ENCODE results near the gene CACNA1G. TPM values are rescaled to one million over a fixed set of nuclear protein-coding genes. Genes with fewer than 3 reads are reported as not detected.

CACNA1G gene
- total RNA-seq, 2 donors from 2014 or later: 0.84 to 1.1 TPM

DNA sequence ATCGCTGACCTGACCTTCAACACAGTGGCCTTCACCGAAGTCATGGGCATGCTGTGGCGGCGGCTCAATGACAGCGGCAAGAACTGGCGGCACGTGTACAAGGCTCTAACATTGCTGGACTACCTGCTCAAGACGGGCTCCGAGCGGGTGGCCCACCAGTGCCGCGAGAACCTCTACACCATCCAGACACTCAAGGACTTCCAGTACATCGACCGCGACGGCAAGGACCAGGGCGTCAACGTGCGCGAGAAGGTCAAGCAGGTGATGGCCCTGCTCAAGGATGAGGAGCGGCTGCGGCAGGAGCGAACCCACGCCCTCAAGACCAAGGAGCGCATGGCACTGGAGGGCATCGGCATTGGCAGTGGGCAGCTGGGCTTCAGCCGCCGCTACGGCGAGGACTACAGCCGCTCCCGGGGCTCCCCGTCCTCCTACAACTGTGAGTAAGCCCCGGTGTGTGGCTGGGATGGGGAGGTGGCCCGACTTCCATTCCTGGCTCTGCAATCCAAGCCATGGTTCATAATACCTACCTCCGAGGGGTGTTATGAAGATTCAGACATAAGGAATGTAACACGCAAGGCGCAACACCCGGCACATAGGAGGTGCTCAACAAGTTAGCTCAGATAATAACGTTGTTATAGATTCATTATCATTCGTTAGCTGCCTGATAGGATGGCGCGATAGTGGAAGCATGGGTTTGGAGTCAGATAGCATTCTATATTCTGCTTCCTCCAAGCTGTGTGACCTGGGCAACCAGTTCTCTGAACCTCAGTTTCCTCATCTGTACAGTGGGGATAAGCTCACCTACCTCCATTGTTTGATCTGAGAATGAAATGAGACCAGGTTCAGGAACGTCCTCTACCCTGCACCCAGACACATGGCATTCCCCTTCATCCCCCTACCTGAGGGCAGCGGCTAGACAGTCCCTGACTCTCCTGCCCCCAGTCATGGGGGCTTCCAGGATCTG is 23.6 kb upstream of the CACNA1G start:
- no peak for TF ChIP-seq CTCF (conservative IDR thresholded peaks at IDR 0.05)
- Histone ChIP-seq H3K9ac (ENCODE audit: extremely low read depth, low read length, poor library complexity, severe bottlenecking) (no peak overlapping the region), H3K9me3 (ENCODE audit: control insufficient read depth, low read length) (no peaks in the 10 kb centered on the region), H3K27ac (ENCODE audit: low read depth, low read length) (no peak overlapping the region), H3K4me3 (ENCODE audit: low read length) (no peak overlapping the region), H3K36me3 (ENCODE audit: control insufficient read depth, insufficient read depth, low read length) (no peaks in the 10 kb centered on the region), H3K27me3 (ENCODE audit: control insufficient read depth, insufficient read depth, low read length, poor library complexity, severe bottlenecking) (peaks cover 36% of the 10 kb centered on the region), H3K4me1 (ENCODE audit: control insufficient read depth, insufficient read depth, low read length) (peaks cover 3% of the 10 kb centered on the region)
- H3K27ac Mint-ChIP-seq: no peak overlapping the region
- no peak for DNase-seq
- H3K36me3 Mint-ChIP-seq (ENCODE audit: low read depth): no peaks in the 10 kb centered on the region
- no peak overlapping the region for H3K4me3 Mint-ChIP-seq
- H3K9me3 Mint-ChIP-seq: no peaks in the 10 kb centered on the region
- peaks cover 16% of the 10 kb centered on the region for H3K4me1 Mint-ChIP-seq
- H3K27me3 Mint-ChIP-seq (ENCODE audit: insufficient read depth): peaks cover 48% of the 10 kb centered on the region
- 94 to 97% methylated on average over 44 to 45 of the region's 45 CpGs for WGBS, 2 experiments (ENCODE audit: insufficient coverage in 1 of 2, insufficient read length in 1 of 2)

- no peak overlapping the region for H3K9ac ChIP-seq (ENCODE audit: extremely low read depth, low read length, poor library complexity, severe bottlenecking)
- H3K4me1 ChIP-seq (ENCODE audit: control insufficient read depth, insufficient read depth, low read length): peaks cover 6% of the 10 kb centered on the region
- H3K36me3 ChIP-seq (ENCODE audit: control insufficient read depth, insufficient read depth, low read length): no peaks in the 10 kb centered on the region
- H3K4me1 Mint-ChIP-seq: peaks cover 22% of the 10 kb centered on the region
- no peak overlapping the region for H3K27ac ChIP-seq (ENCODE audit: low read depth, low read length)
- H3K9me3 ChIP-seq (ENCODE audit: control insufficient read depth, low read length): no peaks in the 10 kb centered on the region
- H3K27ac Mint-ChIP-seq: no peak overlapping the region
- H3K27me3 Mint-ChIP-seq (ENCODE audit: insufficient read depth): peaks cover 38% of the 10 kb centered on the region
- no peak for DNase-seq
- 92 to 95% methylated on average over 12 to 20 of the region's 20 CpGs for WGBS, 2 experiments (ENCODE audit: insufficient coverage in 1 of 2, insufficient read length in 1 of 2)
- no peak overlapping the region for H3K4me3 Mint-ChIP-seq
- H3K4me3 ChIP-seq (ENCODE audit: low read length): no peak overlapping the region
- no peaks in the 10 kb centered on the region for H3K9me3 Mint-ChIP-seq
- H3K27me3 ChIP-seq (ENCODE audit: control insufficient read depth, insufficient read depth, low read length, poor library complexity, severe bottlenecking): peaks cover 27% of the 10 kb centered on the region
- TF ChIP-seq CTCF (conservative IDR thresholded peaks at IDR 0.05): no peak
- H3K36me3 Mint-ChIP-seq (ENCODE audit: low read depth): no peaks in the 10 kb centered on the region
These were observed 22.6 kb upstream of the CACNA1G start for GRCh38 chr17:50537721-50538548.

DNA sequence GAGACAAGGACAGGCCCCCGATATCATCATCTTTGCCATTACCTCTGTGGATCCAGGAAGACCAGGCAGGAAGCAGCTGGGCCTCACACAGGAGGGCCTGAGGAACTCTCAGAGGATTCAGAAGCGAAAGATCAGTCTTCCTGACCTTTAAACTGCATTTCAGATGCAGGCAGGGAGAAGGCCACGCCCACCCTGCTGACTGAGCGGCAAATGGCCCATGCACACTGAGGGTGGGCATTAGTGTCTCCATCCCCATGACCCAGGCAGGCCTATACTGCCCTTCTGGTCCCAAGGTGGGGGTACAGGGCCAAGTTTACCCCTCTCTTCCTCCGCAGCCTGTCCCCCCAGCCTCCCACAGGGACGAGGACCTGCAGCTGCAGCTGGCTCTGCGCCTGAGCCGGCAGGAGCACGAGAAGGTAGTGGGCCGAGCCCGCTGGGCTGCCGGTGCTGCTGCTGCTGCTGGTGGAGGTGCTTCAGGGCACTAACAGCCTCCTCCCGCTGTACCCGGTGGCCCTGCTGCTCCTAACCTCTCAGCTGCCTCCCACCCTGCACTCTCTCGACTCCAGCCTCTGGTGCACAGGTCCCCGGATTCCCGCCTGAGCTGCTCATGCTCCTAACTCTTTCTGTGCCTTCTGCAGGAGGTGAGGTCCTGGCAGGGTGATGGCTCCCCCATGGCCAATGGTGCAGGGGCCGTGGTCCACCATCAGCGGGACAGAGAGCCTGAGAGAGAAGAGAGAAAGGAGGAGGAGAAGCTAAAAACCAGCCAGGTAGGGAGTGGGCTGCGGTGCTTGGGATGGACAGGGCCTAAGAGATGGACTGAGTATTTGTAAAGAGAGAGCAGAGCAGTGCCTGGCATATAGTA is 21.7 kb upstream of the CACNA1G start:
- peaks cover 6% of the 10 kb centered on the region for H3K4me1 ChIP-seq (ENCODE audit: control insufficient read depth, insufficient read depth, low read length)

More for the DNA sequence above, 21.7 kb upstream of the CACNA1G start:
- H3K27ac Mint-ChIP-seq: no peak overlapping the region
- H3K36me3 ChIP-seq (ENCODE audit: control insufficient read depth, insufficient read depth, low read length): no peaks in the 10 kb centered on the region
- no peaks in the 10 kb centered on the region for H3K36me3 Mint-ChIP-seq (ENCODE audit: low read depth)
- H3K27me3 Mint-ChIP-seq (ENCODE audit: insufficient read depth): peaks cover 30% of the 10 kb centered on the region
- no peak overlapping the region for H3K4me3 Mint-ChIP-seq
- H3K9me3 ChIP-seq (ENCODE audit: control insufficient read depth, low read length): no peaks in the 10 kb centered on the region
- no peak overlapping the region for H3K27ac ChIP-seq (ENCODE audit: low read depth, low read length)
- no peak for TF ChIP-seq CTCF (conservative IDR thresholded peaks at IDR 0.05)
- peaks cover 15% of the 10 kb centered on the region for H3K4me1 Mint-ChIP-seq
- DNase-seq: peak; percentile 71
- H3K9me3 Mint-ChIP-seq: no peaks in the 10 kb centered on the region
- peaks cover 18% of the 10 kb centered on the region for H3K27me3 ChIP-seq (ENCODE audit: control insufficient read depth, insufficient read depth, low read length, poor library complexity, severe bottlenecking)
- 81 to 84% methylated on average over 14 to 20 of the region's 20 CpGs for WGBS, 2 experiments (ENCODE audit: insufficient coverage in 1 of 2, insufficient read length in 1 of 2)
- no peak overlapping the region for H3K4me3 ChIP-seq (ENCODE audit: low read length)
- no peak overlapping the region for H3K9ac ChIP-seq (ENCODE audit: extremely low read depth, low read length, poor library complexity, severe bottlenecking)

Data from endodermal cell (in vitro differentiated cells).